Glutamatergic neuron (in vitro differentiated cells): ENCODE results near the gene GLB1L3. TPM values are rescaled to one million over a fixed set of nuclear protein-coding genes. Genes with fewer than 3 reads are reported as not detected.

Experiments
- DNase-seq: peaks from one replicate; pipeline ENCODE4 v3.0.0; 2022
- H3K27ac Mint-ChIP-seq: one replicate; pipeline ENCODE4 v1.8.0; 2020; ENCODE audit warnings: mild to moderate bottlenecking, mixed read lengths, inconsistent platforms; ENCODE audit not compliant: unreplicated experiment
- H3K27me3 Mint-ChIP-seq: one replicate; pipeline ENCODE4 v1.8.0; 2020; ENCODE audit warnings: mild to moderate bottlenecking, moderate library complexity, mixed read lengths, inconsistent platforms; ENCODE audit not compliant: unreplicated experiment
- H3K36me3 Mint-ChIP-seq: one replicate; pipeline ENCODE4 v1.8.0; 2020; ENCODE audit warnings: mild to moderate bottlenecking, mixed read lengths, inconsistent platforms; ENCODE audit not compliant: unreplicated experiment
- H3K4me1 Mint-ChIP-seq: one replicate; pipeline ENCODE4 v1.8.0; 2020; ENCODE audit warnings: mild to moderate bottlenecking, low read depth, mixed read lengths, inconsistent platforms; ENCODE audit not compliant: unreplicated experiment
- H3K4me3 Mint-ChIP-seq: one replicate; pipeline ENCODE4 v1.8.0; 2020; ENCODE audit warnings: mild to moderate bottlenecking, mixed read lengths, inconsistent platforms; ENCODE audit not compliant: unreplicated experiment
- H3K9me3 Mint-ChIP-seq: one replicate; pipeline ENCODE4 v1.8.0; 2020; ENCODE audit warnings: mild to moderate bottlenecking, moderate library complexity, mixed read lengths, inconsistent platforms; ENCODE audit not compliant: unreplicated experiment
- CTCF ChIP-seq: fragments of 200-600 bp; sonication (generic); IDR thresholded peaks from one replicate; pipeline ENCODE4 v1.5.0; 2021; ENCODE audit not compliant: partially characterized antibody, unreplicated experiment
- total RNA-seq: library from RNA; stranded (reverse); fragmentation: NEBNext Ultra II Directional; extraction: Animal tissue kit (Norgen Biotek cat#: 25700); gene quantifications from one replicate; pipeline ENCODE4 v1.2.1, GENCODE V29; 2021; ENCODE audit not compliant: unreplicated experiment

The GLB1L3 gene
- total RNA-seq, 1 donor from 2014 or later: 0.83 TPM

DNA sequence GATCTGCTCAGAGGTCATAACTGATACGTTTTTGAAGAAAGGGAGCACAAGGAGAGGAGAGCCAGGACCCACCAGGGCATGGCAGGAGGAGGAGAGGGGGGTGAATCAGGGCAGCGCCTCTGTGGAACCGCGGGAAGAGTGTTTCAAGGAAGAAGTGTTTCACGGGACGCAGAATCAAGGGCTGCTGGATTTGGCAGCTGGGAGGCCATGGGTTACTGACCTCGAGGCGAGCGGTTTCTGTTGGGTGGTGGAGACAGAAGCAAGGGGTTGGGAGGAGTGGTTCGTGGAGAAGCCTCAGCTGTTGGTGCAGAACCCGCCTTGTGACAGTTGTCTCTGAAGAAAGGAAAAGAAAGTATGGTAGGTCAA, 38.6 kb upstream of the GLB1L3 start:
- Mint-ChIP-seq H3K36me3 (no peaks in the 10 kb centered on the region), H3K27me3 (peaks cover 5% of the 10 kb centered on the region), H3K4me3 (no peak overlapping the region), H3K27ac (no peak overlapping the region), H3K4me1 (peaks cover 3% of the 10 kb centered on the region), H3K9me3 (peaks cover 2% of the 10 kb centered on the region)
- DNase-seq: no peak
- no peak for TF ChIP-seq CTCF

DNA sequence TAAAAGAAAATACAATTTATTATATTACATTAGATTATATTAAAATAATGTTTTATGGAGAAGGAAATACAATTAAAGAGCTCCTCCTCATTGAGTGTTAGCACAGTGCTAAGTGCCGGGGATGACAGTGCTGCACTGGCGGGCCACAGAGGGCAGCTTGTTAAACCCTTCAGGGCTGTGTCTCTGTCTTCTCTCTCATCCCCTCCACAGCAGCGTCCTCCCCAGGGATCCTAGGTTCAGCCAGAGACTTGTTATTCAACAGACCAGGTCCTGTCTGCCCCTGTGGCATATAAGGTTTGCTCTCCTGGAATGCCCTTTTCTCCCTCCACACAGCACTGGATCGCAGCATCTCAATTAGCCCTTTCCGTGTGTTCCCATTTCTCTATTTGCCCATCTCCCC, 37.2 kb upstream of the GLB1L3 start:
- Mint-ChIP-seq H3K9me3 (peaks cover 2% of the 10 kb centered on the region), H3K27me3 (peaks cover 5% of the 10 kb centered on the region), H3K4me3 (peak overlapping the region; percentile 5), H3K4me1 (peaks cover 3% of the 10 kb centered on the region), H3K27ac (no peak overlapping the region), H3K36me3 (no peaks in the 10 kb centered on the region)
- TF ChIP-seq CTCF: no peak
- no peak for DNase-seq

DNA sequence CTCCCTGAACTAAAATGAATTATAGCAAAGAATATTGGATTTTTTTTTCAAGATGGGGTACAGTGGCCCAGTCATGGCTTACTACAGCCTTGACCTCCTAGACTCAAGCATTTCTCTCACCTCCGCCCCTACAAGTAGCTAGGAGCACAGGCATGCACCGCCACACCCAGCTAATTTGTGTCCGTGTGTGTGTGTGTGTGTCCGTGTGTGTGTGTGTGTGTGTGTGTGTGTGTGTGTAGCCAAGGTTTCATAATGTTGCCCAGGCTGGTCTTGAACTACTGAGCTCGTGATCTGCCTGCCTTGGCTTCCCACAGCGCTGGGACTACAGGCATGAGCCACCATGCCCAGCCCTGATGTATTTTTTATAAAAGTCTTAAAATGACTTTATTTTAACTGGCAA, 35.6 kb upstream of the GLB1L3 start:
- H3K27me3 Mint-ChIP-seq: peaks cover 5% of the 10 kb centered on the region
- TF ChIP-seq CTCF: no peak
- peaks cover 3% of the 10 kb centered on the region for H3K36me3 Mint-ChIP-seq
- no peak overlapping the region for H3K27ac Mint-ChIP-seq
- peaks cover 2% of the 10 kb centered on the region for H3K9me3 Mint-ChIP-seq
- no peak for DNase-seq
- H3K4me1 Mint-ChIP-seq: peaks cover 3% of the 10 kb centered on the region
- H3K4me3 Mint-ChIP-seq: no peak overlapping the region

DNA sequence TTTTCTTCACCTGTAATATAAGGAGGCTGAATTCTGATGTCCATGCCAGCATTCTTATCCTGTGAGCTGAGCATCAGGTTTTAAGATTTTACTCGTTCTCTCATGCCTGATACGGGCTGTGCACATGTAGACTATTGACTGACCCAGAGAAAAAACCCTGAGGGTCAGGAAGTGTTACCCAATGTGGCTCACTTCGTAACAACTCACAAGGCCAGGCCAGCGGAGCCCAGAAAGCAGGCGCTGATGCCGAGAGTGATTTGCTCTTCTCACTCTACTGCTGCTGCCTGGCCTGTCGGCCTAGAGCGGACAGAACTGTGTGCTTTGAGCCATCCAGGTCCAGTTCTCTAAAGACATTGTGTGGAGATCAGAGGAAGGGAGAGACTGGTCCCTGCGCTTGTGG, 33.8 kb upstream of the GLB1L3 start:
- Mint-ChIP-seq H3K4me3 (no peak overlapping the region), H3K36me3 (peaks cover 3% of the 10 kb centered on the region), H3K9me3 (peaks cover 2% of the 10 kb centered on the region), H3K27me3 (peaks cover 5% of the 10 kb centered on the region), H3K4me1 (peaks cover 3% of the 10 kb centered on the region), H3K27ac (no peak overlapping the region)
- TF ChIP-seq CTCF: no peak
- no peak for DNase-seq

DNA sequence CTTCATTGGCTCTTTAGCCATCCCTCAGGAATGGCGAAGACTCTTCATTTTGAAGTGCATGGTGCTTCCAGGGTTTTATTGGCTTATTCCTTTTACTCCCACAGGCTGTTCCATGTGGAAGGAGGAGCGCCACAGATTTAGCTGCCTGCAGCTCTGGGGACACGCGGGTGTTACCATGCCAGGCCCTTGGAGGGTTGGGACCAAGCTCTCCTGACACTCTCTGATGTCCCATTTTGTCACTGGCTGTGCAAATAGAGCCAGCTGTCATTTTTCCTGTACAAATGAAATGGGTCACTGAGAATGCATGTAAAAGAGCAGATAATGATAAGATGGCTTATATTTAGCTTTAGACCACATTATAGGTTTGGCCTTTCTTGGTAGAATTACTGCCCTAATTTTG, 32.3 kb upstream of the GLB1L3 start:
- Mint-ChIP-seq H3K4me3 (no peak overlapping the region), H3K9me3 (no peaks in the 10 kb centered on the region), H3K27me3 (no peaks in the 10 kb centered on the region), H3K36me3 (peaks cover 3% of the 10 kb centered on the region), H3K27ac (no peak overlapping the region), H3K4me1 (peaks cover 3% of the 10 kb centered on the region)
- no peak for TF ChIP-seq CTCF
- no peak for DNase-seq
